Neural cell (in vitro differentiated cells): Measurements from ENCODE around the gene MRPS10. TPM values are rescaled to one million over a fixed set of nuclear protein-coding genes. Genes with fewer than 3 reads are reported as not detected.
"Not testable (repeated sequence)": the region's sequence is repeated elsewhere in the genome, so short reads cannot be mapped to it uniquely, and the experiment has no call there.

Experiments used
- H2AFZ ChIP-seq: fragments of 200-600, 300-800 bp; sonication (generic), shearing (Covaris generic); 2 replicates; pipeline ENCODE4 v1.6.0; 2014; ENCODE audit warnings: low read depth, mild to moderate bottlenecking, antibody characterized with exemption, low read length, moderate library complexity
- H3F3A ChIP-seq: fragments of 200-600 bp; shearing (Covaris generic); 2 replicates; pipeline ENCODE4 v1.6.1; 2016; ENCODE audit warnings: mild to moderate bottlenecking, moderate library complexity, mixed read lengths, antibody characterized with exemption, low read length; ENCODE audit not compliant: insufficient read depth, poor library complexity, severe bottlenecking
- H3K27ac ChIP-seq: fragments of 200-600, 300-800 bp; sonication (generic), shearing (Covaris generic); 2 replicates; pipeline ENCODE4 v1.5.1; 2014; ENCODE audit warnings: mild to moderate bottlenecking, low read length, moderate library complexity
- H3K27me3 ChIP-seq: fragments of 300-800, 200-600 bp; sonication (generic), shearing (Covaris generic); 2 replicates; pipeline ENCODE4 v1.6.0; 2014; ENCODE audit warnings: mild to moderate bottlenecking, low read depth, low read length, moderate library complexity; ENCODE audit not compliant: insufficient read depth
- H3K36me3 ChIP-seq: fragments of 300-800, 200-600 bp; sonication (generic), shearing (Covaris generic); 2 replicates; pipeline ENCODE4 v1.5.1; 2014; ENCODE audit warnings: mild to moderate bottlenecking, antibody characterized with exemption, low read length, moderate library complexity; ENCODE audit not compliant: insufficient read depth
- H3K4me2 ChIP-seq: fragments of 300-800, 200-600 bp; sonication (generic), shearing (Covaris generic); 2 replicates; pipeline ENCODE4 v1.6.0; 2014; ENCODE audit warnings: mild to moderate bottlenecking, low read length
- H3K4me3 ChIP-seq: fragments of 300-800, 200-600 bp; sonication (generic), shearing (Covaris generic); 2 replicates; pipeline ENCODE4 v1.5.1; 2014; ENCODE audit warnings: mild to moderate bottlenecking, low read length, moderate library complexity
- H3K79me2 ChIP-seq: fragments of 200-600 bp; shearing (Covaris generic); replicated peaks from 2 replicates; pipeline ENCODE4 v1.6.0; 2014; ENCODE audit warnings: mild to moderate bottlenecking, low read length, moderate library complexity; ENCODE audit not compliant: insufficient read depth
- H3K9ac ChIP-seq: fragments of 300-800, 200-600 bp; sonication (generic), shearing (Covaris generic); 2 replicates; pipeline ENCODE4 v1.6.1; 2016; ENCODE audit warnings: mild to moderate bottlenecking, low read length, mixed read lengths
- H3K9me2 ChIP-seq: fragments of 200-600 bp; shearing (Covaris generic); 2 replicates; pipeline ENCODE4 v1.6.1; 2016; ENCODE audit warnings: mild to moderate bottlenecking, low read length, mixed read lengths; ENCODE audit not compliant: insufficient read depth
- H3K9me3 ChIP-seq: fragments of 200-600, 300-800 bp; sonication (generic), shearing (Covaris generic); 2 replicates; pipeline ENCODE4 v1.6.1; 2016; ENCODE audit warnings: mild to moderate bottlenecking, mixed run types, low read length, moderate library complexity, mixed read lengths
- H4K20me1 ChIP-seq: fragments of 200-600 bp; shearing (Covaris generic); 2 replicates; pipeline ENCODE4 v1.6.1; 2016; ENCODE audit warnings: mild to moderate bottlenecking, mixed run types; ENCODE audit not compliant: insufficient read depth
- CTCF ChIP-seq: fragments of 450-650 bp; IDR thresholded peaks from 2 replicates; pipeline ENCODE4 v1.5.1; 2014; ENCODE audit warnings: antibody characterized with exemption, mild to moderate bottlenecking, moderate library complexity; ENCODE audit not compliant: poor library complexity, severe bottlenecking
- EP300 ChIP-seq: fragments of 450-650 bp; conservative IDR thresholded peaks from 2 replicates; pipeline ENCODE4 v1.6.1; 2014; ENCODE audit warnings: antibody characterized with exemption, mild to moderate bottlenecking, moderate library complexity; ENCODE audit not compliant: poor library complexity, severe bottlenecking
- EZH2 ChIP-seq: fragments of 200-600, 300-800 bp; shearing (Covaris generic), sonication (generic); IDR thresholded peaks from 2 replicates; pipeline ENCODE4 v1.6.1; 2014; ENCODE audit warnings: antibody characterized with exemption, low read length, borderline replicate concordance, mild to moderate bottlenecking; ENCODE audit not compliant: insufficient read depth, poor library complexity, severe bottlenecking
- MXI1 ChIP-seq: fragments of 450-650 bp; conservative IDR thresholded peaks from 2 replicates; pipeline ENCODE4 v1.6.1; 2014; ENCODE audit warnings: antibody characterized with exemption, mild to moderate bottlenecking; ENCODE audit not compliant: poor library complexity, severe bottlenecking
- POLR2AphosphoS5 ChIP-seq: IDR thresholded peaks from 2 replicates; pipeline ENCODE4 v1.6.1; 2012
- RAD21 ChIP-seq: fragments of 450-650 bp; conservative IDR thresholded peaks from 2 replicates; pipeline ENCODE4 v1.6.1; 2014; ENCODE audit warnings: antibody characterized with exemption, mild to moderate bottlenecking, moderate library complexity
- REST ChIP-seq: IDR thresholded peaks from 2 replicates; pipeline ENCODE4 v1.6.1; 2012; ENCODE audit warnings: borderline replicate concordance
- SMC3 ChIP-seq: fragments of 450-650 bp; conservative IDR thresholded peaks from 2 replicates; pipeline ENCODE4 v1.6.1; 2014; ENCODE audit warnings: antibody characterized with exemption, mild to moderate bottlenecking, moderate library complexity; ENCODE audit not compliant: poor library complexity
- TAF1 ChIP-seq: IDR thresholded peaks from 2 replicates; pipeline ENCODE4 v1.6.1; 2012; ENCODE audit warnings: low read depth
- polyA plus RNA-seq: library from polyadenylated mRNA; depleted of rRNA; stranded (reverse); fragments of >200 nt; gene quantifications from 2 replicates; pipeline ENCODE4 v1.2.3, GENCODE V29; 2014

Gene MRPS10
- polyA plus RNA-seq, 1 donor from 2014 or later = 37.4 TPM

GRCh38 chr6:42173101-42173500 lies 44.6 kb downstream of the MRPS10 start, which contains the start of gene GUCA1A:
GUCA1A (plus strand) TSS chr6:42173364; CDS start chr6:42173614, 250 bp downstream.
- H3K9me2 ChIP-seq = no peaks in the 10 kb centered on the region
- no peak within 1 kb of the TSS for H3K4me3 ChIP-seq
- no peak within 1 kb of the TSS for H3K9ac ChIP-seq
- no peak within 1 kb of the TSS for H2AFZ ChIP-seq
- no peaks in the 10 kb centered on the region for H3F3A ChIP-seq
- no peaks in the 10 kb centered on the region for H3K9me3 ChIP-seq
- no peak within 1 kb of the TSS for H3K27ac ChIP-seq
- no peak within 1 kb of the TSS for H3K4me2 ChIP-seq
- no peaks in the 10 kb centered on the region for H3K79me2 ChIP-seq
- no peaks in the 10 kb centered on the region for H3K36me3 ChIP-seq
- no peaks in the 10 kb centered on the region for H3K27me3 ChIP-seq
- no peak for TF ChIP-seq POLR2AphosphoS5
- H4K20me1 ChIP-seq = no peaks in the 10 kb centered on the region

GRCh38 chr6:42171813-42172581 lies 45.7 kb downstream of the MRPS10 start:
- Histone ChIP-seq H3K4me3 (no peak overlapping the region), H3K27ac (no peak overlapping the region), H3K9me3 (no peaks in the 10 kb centered on the region), H3K79me2 (no peaks in the 10 kb centered on the region), H3K27me3 (no peaks in the 10 kb centered on the region), H3K4me2 (no peak overlapping the region), H3K36me3 (no peaks in the 10 kb centered on the region), H2AFZ (no peak overlapping the region), H3K9ac (no peak overlapping the region), H3K9me2 (no peaks in the 10 kb centered on the region), H4K20me1 (no peaks in the 10 kb centered on the region), H3F3A (no peaks in the 10 kb centered on the region)
- TF ChIP-seq EZH2 = no peak
- TF ChIP-seq POLR2AphosphoS5 = no peak
- no peak for TF ChIP-seq RAD21
- no peak for TF ChIP-seq SMC3

GRCh38 chr6:42169780-42170179 lies 47.9 kb downstream of the MRPS10 start:
- not testable (repeated sequence) for H3K4me2 ChIP-seq

GRCh38 chr6:42168650-42169049 lies 49.0 kb downstream of the MRPS10 start:
- Histone ChIP-seq H3K27ac (no peak overlapping the region), H3K9me2 (no peaks in the 10 kb centered on the region), H4K20me1 (no peaks in the 10 kb centered on the region), H3K4me3 (no peak overlapping the region), H3F3A (no peaks in the 10 kb centered on the region), H2AFZ (no peak overlapping the region), H3K9ac (no peak overlapping the region), H3K36me3 (no peaks in the 10 kb centered on the region), H3K4me2 (no peak overlapping the region), H3K9me3 (no peaks in the 10 kb centered on the region), H3K79me2 (no peaks in the 10 kb centered on the region), H3K27me3 (no peaks in the 10 kb centered on the region)
- no peak for TF ChIP-seq SMC3
- TF ChIP-seq EZH2 = no peak
- no peak for TF ChIP-seq TAF1
- no peak for TF ChIP-seq MXI1
- no peak for TF ChIP-seq RAD21
- no peak for TF ChIP-seq REST
- no peak for TF ChIP-seq CTCF
- TF ChIP-seq EP300 = no peak

More at GRCh38 chr6:42169780-42170179, 47.9 kb downstream of the MRPS10 start:
- H3K36me3 ChIP-seq, H3K9me3 ChIP-seq, H3K4me3 ChIP-seq, H2AFZ ChIP-seq, H3K79me2 ChIP-seq, H3K27me3 ChIP-seq, H3F3A ChIP-seq, H3K9me2 ChIP-seq, H3K27ac ChIP-seq, H3K9ac ChIP-seq, H4K20me1 ChIP-seq: not testable (repeated sequence)
